CD4-positive, alpha-beta T cell treated with Interleukin-15 for 1 hour (primary cell): ENCODE results near the gene TRABD2B.
"Not testable (repeated sequence)": the region's sequence is repeated elsewhere in the genome, so short reads cannot be mapped to it uniquely, and the experiment has no call there.

Experiments
- DNase-seq: peaks from one replicate; pipeline ENCODE4 v3.0.0-alpha.2; 2020

The TRABD2B gene

DNA sequence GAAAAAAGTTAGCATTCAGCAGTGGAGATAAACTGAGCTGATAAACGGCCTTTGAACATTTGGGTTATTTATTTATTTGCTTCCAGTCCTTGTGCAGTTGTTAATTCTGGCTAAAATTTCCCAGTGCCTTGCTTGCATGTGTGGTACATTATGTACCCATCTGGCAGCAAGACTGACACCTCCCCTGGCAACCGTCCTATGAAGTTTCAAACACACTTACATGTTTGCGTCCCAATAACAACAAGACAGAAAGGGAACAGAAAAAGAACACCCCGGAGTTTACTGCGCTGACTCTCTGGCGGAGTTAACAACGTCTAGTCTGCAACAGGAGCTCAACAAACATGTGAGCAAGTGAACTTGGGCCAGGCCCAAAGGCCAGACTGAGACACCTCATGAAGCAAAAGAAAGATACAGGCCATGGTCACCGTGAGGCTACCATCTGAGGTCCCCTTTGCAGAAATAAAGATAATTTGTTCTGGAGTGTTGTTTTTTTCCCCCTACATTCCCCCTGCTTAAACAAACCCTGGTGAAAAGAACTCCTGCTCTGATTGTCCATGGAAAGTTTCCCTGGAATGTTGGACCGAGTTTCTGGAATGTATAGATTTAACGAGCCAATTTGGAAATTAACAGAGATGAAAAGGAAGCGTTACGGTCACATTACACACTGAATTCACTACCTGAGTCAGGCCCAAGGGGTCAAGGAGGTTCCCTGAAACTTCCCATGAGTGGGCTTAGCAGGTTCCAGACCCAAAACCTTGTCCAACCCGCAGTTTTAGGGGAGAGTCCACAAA is 33.4 kb downstream of the TRABD2B start:
- no peak for DNase-seq

DNA sequence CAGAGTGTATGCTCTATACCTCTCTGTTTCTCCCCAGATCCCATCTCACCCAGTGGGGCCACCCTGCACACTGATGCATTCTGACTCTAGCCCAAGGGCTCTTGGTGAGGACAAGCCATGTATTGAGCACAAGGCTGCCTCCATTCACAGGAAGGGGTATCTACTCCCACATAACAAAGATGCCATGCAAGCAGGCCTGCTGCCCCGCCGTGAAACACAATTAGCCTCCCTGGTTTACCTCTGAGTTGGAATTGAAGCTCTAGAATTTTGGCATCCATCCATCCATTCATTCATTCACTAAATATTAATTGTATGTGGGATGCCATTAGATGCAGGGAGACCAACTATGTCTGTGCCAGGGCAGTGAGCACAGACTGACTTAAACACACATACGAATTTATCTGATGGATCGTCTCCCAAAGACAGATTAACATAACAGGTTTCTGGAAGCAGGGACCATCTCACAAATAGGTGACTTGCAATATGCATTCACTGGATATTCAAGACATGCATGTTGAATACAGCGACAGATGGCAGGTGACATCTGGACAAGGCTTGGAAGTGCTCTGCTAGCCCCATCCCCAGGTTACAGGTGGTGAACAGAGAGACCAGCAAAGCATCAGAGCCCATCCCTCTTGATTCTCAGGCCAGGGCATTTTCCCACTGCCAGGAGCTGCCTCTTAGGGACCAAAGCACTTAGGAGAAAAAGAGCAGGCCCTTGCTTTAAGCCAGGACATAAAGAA is 34.3 kb downstream of the TRABD2B start:
- no peak for DNase-seq

DNA sequence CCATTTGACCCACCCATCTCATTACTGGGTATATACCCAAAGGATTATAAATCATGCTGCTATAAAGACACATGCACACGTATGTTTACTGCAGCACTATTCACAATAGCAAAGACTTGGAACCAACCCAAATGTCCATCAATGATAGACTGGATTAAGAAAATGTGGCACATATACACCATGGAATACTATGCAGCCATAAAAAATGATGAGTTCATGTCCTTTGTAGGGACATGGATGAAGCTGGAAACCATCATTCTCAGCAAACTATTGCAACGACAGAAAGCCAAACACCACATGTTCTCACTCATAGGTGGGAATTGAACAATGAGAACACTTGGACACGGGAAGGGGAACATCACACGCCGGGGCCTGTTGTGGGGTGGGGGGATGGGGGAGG is 35.4 kb downstream of the TRABD2B start:
- DNase-seq = not testable (repeated sequence)

DNA sequence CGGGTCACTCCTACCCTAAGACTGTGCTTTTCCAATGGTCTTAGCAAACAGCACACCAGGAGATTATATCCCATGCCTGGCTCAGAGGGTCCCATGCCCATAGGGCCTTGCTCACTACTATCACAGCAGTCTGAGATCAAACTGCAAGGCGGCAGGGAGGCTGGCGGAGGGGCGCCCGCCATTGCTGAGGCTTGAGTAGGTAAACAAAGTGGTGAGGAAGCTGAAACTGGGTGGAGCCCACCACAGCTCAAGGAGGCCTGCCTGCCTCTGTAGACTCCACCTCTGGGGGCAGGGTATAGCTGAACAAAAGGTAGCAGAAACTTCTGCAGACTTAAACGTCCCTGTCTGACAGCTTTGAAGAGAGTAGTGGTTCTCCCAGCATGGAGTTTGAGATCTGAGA is 40.7 kb downstream of the TRABD2B start:
- not testable (repeated sequence) for DNase-seq

DNA sequence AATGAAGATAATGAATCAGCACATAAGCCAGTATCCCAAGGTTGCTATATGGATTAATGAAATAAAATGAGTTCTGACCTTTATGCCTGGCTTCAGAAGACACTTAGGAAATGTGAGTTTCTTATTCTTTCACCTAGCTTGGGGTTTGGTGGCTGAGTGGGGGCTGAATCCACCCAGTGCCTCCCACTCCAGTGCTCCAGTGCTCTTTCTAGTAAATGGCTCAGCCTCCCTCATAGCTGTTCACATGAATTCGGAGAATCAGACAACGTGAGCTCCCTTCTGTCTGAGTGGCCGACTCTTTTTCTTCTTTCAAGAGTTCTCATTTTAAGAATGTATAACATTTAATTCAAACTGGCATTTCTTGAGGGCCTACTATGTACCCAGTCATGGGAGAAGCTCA is 43.5 kb downstream of the TRABD2B start:
- DNase-seq = no peak

DNA sequence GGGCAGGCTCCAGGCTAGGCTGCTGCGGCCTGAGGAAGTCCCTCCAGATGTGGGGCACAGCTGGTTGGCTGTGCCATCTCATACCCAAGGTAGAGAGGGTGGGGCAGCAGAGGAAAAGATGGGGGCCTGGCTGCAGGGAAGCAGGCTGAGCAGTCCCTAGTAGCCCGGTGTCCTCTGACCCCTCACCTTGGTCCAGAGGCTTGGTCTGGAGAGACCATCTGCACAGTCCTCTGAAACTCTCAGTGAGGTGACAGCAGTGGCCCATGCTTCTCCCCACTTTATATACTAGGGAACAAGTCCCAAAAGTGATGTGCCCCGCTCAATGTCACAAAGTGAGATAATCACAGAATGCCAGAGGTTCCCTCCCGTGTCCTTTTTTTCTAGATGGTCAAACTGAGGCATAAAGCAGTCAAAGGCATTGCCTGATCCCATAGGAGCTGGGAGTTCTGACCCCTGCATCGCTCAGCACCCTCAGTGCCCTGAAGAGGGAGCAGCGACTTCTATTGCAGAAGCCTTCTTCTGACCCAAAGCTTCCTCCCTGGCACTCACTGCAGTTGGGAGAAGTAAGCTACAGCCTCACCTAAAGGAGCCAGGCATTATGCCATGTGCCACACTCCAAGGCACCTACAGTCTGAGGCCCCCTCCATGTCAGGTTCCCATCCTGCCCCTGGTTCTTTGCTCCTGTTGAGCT is 45.5 kb downstream of the TRABD2B start:
- DNase-seq = no peak

DNA sequence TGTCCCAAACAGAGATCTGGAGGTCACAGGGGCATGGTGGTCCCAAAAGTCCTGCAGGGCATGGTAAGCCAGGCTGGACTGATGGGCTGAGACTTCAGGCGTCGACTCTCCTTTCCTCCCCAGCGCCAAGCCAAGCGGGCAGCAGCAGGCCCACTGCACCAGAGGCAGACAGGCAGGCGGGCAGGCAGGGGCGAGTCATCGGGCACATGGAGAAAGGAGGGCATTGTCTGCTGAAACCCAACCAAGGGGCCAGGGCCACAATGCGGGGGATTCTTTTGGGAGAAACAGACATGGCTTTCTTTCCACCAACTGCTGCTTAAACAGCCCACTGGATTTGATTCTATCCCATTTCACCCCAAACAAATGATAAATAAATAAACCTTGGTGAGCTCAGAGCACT is 46.2 kb downstream of the TRABD2B start:
- DNase-seq = no peak

DNA sequence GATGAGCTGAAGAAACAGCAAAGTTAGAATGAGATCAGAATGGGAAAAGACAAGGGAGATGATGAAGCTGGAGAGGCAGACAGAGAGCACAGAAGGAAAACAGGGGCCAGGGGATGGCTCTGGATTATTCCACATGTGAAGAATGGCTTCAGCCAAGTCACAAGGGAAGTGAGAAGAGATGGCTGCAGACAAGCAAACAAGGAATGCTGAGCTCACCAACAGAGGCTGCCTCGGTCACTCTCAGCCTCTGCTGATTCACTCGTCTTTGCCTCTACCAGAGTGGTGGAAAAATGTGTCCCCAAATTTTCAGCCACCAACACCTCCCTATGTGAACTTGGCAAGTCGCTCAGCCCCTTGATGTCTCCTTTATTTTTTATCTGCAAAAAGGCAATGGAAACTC is 46.7 kb downstream of the TRABD2B start:
- no peak for DNase-seq

DNA sequence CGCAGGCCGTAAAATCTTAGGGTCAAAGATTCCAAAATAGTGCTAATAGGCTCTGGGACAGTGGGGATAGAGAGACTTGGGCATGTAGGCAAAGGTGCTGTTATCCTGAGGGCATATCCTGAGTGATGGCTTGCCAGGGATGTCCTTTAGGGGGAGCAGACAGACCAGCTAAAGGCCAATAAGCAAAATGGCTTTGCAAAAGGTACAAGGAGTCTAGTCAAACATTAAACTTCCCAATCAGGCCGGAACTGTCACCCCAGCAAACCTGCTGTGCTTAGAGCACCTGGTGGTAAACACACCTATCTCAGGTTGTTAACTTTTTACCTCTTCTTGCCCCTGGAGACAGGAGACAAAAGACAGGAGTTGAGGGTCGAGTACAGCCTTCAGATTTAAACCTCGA is 49.1 kb downstream of the TRABD2B start:
- no peak for DNase-seq

DNA sequence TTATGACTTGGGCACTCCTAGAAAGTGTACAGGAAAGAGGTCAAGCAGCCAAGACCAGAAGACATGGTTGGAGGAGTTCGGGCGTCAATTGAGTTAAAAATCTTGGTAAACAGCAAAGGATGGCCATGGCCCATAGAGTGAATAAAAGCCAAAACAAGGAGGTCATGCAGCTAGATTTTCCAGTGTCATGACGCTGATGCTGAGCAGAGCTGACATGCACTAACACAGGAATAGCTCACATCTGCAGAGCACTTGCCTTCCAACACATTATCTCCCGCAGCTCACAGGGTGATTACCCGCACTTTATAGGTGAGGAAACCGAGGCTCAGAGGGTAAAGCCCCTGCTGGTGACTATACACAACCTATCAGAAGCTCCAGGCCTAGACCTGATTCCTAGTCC is 49.7 kb downstream of the TRABD2B start:
- no peak for DNase-seq

DNA sequence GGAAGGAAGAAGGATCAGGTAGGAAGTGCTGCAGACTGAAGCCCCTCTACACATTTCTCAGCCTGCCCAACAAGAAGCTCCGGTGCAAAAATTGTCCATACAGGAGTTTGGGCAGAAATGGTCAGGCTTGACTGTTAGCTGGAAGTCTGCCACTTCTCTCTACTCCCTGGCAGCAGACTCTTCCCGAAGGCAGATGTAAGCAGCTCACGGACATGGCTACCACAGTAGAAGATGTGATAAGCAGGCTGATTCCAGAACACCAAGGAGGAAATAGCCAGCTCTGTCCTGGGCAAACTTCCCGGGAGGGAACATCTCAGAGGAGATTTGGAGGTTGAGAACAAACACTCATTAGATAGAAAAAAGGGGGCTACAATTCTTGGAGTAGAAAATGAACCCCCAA is 52.6 kb downstream of the TRABD2B start:
- DNase-seq = no peak

DNA sequence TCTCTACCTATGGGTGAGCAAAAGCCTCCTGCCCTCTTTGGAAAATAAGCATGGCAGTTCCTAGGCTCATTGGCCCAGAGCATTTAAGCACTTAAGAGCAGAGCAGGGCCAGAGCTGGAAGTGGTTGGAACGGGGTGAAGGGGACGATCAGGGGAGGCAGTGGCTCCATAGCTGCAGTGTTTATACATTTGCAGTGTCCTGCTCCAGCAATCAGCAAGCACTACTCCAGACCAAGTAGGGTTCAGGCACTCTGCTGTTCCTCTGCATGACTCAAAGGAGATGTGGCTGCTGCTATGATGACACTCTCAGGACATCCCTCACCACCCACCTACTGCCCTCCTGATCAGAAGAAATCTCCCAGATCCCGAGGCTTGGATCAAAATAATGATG is 55.0 kb downstream of the TRABD2B start:
- DNase-seq = no peak

DNA sequence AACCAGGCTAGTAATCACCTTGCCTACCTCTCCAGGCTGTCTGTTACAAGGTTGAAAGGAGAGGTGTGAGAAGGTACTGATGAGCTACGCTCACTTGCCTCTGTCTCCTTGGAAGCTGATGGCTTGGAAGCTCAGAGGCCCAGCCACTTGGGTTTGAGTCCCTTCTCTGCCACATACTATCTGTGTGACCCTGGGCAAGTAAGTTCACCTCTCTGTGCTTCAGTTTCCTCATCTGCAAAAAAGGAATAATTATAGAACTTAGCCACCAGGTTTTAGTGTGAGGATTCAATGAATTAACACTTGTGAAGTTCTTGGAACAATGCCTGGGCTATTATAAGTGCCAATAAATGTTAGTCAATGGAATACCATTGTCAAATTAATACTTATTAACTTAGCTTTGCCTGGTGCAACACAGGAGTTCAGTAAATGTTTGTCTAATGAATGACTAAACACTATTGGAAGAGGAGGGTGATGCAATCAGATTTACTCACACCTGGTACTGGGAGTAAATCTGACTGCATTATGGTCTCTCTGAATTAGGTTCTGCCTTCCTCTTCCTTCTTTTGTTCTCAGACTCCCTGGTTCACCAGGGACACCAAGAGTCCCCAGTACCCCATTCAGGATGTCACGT is 55.5 kb downstream of the TRABD2B start:
- DNase-seq = no peak

DNA sequence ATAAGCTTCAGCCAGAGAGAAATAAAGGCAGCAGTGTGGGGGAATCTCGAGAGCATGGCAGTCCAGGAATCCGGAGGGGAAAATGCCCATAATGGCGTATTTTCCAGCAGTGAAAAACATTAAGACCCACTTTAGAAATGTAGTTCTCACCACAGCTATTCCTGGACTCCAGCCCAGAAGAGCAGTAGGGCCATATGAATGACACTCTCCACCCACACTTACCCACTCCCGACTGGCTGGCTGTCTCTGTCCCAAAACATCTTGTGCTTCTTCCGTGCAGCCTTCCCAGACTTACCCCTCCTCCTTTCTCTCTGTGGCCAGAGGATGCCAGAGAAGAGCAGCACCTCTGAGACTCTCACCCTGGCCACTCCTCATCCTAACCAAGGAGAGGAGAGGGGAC is 56.4 kb downstream of the TRABD2B start:
- DNase-seq = no peak

DNA sequence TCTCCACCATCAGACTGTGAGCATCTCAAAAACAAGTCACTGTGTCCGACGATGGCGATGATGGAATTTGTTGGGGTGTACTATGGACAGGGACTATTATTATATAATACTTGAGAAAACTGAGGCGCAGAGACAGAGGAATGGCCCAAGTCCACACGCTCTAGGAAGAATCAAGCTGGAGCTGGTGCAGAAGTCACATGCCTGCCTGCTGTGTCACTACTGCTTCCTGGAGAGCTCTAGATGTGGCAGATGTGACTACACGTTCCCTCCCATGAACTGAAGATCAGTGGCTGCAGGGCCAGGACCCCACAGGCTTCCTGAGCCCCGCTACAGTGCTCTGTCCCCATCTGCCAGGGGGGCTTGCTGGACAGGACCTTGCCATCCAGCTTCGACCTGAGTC is 56.9 kb downstream of the TRABD2B start:
- DNase-seq = no peak

DNA sequence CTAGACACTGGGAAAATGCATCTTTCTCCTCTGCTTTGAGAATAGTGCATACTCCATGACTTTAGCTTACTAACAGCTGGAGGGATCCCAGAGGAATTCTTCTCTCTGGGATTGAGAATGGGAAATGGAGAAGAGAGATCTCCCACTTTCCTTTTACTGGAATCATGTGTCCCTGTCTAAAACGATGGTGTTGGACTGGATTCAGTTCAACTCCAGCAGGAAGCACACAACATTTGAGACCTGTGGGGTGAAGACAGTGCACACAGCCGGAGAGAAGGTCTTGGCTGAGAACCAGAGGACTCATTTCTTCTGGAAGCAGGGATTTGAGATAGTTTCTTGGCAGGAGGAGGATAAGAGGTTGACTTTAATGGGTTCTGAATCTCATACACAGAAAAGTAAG is 58.7 kb downstream of the TRABD2B start:
- DNase-seq = no peak

DNA sequence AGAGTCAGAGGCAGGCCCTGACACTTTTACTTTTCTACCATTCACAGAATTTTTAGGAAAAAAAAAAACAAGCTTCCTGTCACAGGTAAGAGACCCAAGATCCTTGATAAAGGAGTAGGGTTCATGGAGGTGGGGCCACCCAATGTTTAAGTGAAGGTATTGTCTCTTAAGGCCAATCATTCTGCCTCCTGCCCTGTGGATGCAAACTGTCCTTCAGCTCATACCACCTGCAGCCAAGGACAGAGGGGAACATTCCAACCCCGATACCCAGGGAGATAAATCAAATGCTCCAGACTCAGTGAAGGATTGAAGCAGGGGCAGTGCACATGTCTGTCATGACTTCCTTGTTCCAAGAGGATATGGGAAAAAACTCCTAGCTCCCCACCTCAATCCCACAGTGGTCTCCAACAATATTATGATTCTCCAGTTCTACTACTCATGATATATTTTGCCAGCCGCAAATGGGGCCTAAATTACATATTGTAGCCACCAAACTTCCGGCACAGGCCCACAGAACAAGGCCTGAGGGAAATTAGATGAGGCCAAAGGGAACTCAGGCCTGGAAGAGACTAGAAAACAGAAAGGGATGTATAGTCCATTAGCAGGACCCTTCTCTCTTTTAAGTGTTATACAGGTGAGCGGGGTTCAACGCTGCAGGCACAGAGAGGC is 59.5 kb downstream of the TRABD2B start:
- DNase-seq = no peak

DNA sequence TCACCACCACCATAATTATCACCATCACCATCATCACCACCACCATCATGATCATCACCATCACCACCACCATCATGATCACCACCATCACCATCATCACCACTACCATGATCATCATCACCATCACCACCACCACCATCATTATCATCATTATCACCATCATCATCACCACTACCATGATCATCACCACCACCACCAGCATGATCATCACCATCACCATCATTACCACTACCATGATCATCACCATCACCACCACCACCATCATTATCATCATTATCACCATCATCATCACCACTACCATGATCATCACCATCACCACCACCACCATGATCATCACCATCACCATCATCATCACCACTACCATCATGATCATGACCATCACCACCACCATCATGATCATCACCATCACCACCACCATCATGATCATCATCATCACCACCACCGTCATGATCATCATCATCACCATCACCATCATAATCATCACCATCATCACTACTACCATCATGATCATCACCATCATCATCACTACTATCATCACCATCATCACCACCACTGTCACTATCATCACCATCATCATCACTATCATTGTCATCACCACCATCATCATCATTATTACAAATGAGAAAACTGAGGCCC is 60.2 kb downstream of the TRABD2B start:
- DNase-seq = no peak

DNA sequence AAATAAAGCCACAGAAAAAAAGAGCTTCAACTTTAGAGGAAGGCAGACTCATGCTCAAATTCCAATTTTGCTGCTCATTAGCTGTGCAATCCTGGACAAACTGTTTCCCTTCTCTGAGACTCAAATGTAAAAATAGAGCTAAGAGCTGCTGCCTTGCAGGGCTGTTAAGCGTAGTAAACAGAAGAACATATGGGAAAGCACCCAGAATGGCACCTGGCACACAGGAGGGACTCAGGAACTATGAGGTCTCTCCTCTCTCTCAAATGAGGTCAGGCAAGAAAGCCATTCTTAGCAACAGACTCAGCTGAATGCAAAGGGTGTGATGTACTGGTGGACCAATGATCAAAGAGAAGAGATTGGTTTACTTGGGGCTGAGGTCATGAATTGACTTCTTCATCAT is 61.3 kb downstream of the TRABD2B start:
- no peak for DNase-seq

DNA sequence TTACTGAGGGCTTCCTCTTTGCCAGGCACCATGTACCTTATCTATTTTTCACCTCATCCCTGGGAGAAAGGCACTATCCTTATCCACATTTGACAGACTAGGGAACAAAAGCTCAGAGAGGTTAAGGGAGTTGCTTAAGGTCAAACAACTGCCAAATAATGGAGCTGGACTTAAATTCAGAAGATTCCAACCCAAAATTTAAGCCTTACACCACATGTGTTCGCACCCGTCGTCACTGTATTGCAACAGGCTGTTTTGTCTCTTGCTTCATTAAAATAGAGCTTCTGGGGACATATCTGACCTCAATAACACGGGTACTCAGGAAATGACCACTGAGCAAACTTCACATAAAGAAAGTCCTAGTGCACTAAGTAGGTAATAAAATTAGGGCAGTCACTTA is 62.0 kb downstream of the TRABD2B start:
- no peak for DNase-seq

DNA sequence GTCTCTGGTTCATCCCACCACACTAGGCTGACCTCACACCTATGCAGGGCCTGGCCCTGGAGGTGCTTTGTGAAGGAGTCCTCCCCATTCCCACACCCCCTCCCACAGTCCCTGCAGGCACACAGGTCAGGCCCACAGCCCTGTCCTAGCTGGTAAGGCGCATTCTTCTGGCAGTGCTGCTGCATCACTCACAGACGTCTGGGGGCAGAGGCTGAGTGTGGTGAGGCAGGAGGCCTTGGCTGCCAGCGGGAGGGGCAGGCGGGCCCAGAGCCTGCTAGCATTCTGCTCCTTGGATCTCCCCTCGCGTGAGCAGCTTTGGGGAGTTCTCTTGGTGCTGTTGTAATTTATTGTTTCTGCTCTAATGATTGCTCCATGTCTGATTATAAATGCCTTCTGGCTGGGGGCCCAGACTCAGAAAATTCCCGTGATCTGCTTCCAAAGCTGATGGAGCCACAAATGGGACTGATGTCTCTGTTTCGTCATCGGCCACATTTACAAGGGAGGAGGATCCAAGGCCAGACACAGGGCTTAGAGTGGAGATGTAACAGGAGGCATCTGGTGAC is 62.9 kb downstream of the TRABD2B start:
- no peak for DNase-seq

DNA sequence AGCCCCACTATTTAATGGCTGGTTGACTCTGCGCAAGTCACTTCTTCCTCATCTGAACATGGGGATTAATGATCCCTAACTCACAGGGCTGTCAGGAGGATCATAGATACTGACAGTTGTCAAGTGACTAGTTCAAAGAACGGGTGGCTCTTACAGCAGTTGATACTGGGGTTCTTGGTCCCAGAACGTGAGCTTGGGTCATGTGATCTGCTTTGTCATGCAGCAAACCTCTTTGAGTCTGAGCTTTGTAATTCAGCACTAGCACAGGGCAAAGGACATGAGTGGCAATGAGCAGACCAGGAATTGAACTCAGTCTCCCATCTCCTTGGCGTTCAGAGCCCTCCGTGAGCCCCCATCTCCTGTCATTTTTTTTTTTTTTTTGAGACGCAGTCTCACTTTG is 64.4 kb downstream of the TRABD2B start:
- no peak for DNase-seq
